Epithelial cell of proximal tubule (primary cell): ENCODE measurements around the gene BCL2L1. TPM values are rescaled to one million over a fixed set of nuclear protein-coding genes. Genes with fewer than 3 reads are reported as not detected.
A peak's percentile ranks its signal among the peaks of the same experiment; 100 is the strongest.

ENCODE experiments used
- DNase-seq: peaks from one replicate; pipeline ENCODE4 v3.0.0-alpha.2; 2011; ENCODE audit warnings: low read depth
- H3K4me3 ChIP-seq: 2 replicates; pipeline ENCODE4 v1.5.1; 2011; ENCODE audit warnings: low read depth, mild to moderate bottlenecking, low read length
- CTCF ChIP-seq: conservative IDR thresholded peaks from 2 replicates; pipeline ENCODE4 v1.5.1; 2012; ENCODE audit warnings: low read depth, mild to moderate bottlenecking, low read length
- total RNA-seq: library from RNA; depleted of rRNA; stranded (reverse); fragments of >200 nt; gene quantifications from 2 replicates; pipeline ENCODE4 v1.2.3, GENCODE V29; 2015

Gene BCL2L1
- total RNA-seq, 1 donor from 2014 or later: 209 TPM

GRCh38 chr20:31746068-31746878 lies 23.6 kb upstream of the BCL2L1 start:
- no peak for DNase-seq
- no peak overlapping the region for H3K4me3 ChIP-seq
- TF ChIP-seq CTCF: no peak

- no peak for TF ChIP-seq CTCF
- DNase-seq: no peak
- peak overlapping the region; percentile 67 for H3K4me3 ChIP-seq
Measured at GRCh38 chr20:31740656-31741323, 18.1 kb upstream of the BCL2L1 start.

GRCh38 chr20:31740208-31740607 lies 17.5 kb upstream of the BCL2L1 start:
- peak overlapping the region; percentile 67 for H3K4me3 ChIP-seq
- no peak for DNase-seq
- TF ChIP-seq CTCF: no peak

- peak overlapping the region; percentile 67 for H3K4me3 ChIP-seq
- no peak for DNase-seq
Measured at GRCh38 chr20:31739550-31739977, 16.9 kb upstream of the BCL2L1 start.

GRCh38 chr20:31738729-31739549 lies 16.3 kb upstream of the BCL2L1 start, which contains the start of gene TPX2:
TSS of gene TPX2 (plus strand) at chr20:31739290. CDS start at chr20:31757477, 18,187 bp downstream.
- no peak for DNase-seq
- peak within 1 kb of the TSS; percentile 67 for H3K4me3 ChIP-seq
- no peak for TF ChIP-seq CTCF

More at GRCh38 chr20:31739550-31739977, 16.9 kb upstream of the BCL2L1 start:
- TF ChIP-seq CTCF: no peak

- no peak for DNase-seq
- TF ChIP-seq CTCF: no peak
- H3K4me3 ChIP-seq: no peak overlapping the region
Measured at GRCh38 chr20:31731321-31731717, 8.7 kb upstream of the BCL2L1 start.
